Spleen (tissue), 11 donors: ENCODE measurements around the gene INSIG2. TPM values are rescaled to one million over a fixed set of nuclear protein-coding genes. Genes with fewer than 3 reads are reported as not detected.

Experiments used
- DNase-seq: peaks from one replicate; pipeline ENCODE4 v3.0.0-alpha.2; 2020
- H3K27ac ChIP-seq, 8 donors: fragments of 200-600 bp; sonication (generic) in 7 of 8; 1 replicate in 4 of 8; 2 replicates in 4 of 8; pipeline versions ENCODE4 v1.5.0 to v1.8.0; 2016 to 2021; ENCODE audit warnings: inconsistent platforms in 4 of 8, mild to moderate bottlenecking in 4 of 8, moderate library complexity in 1 of 8
- H3K27me3 ChIP-seq, 7 donors: fragments of 200-600 bp; sonication (generic) in 6 of 7; replicated peaks in 1 of 7; 1 replicate in 4 of 7; 2 replicates in 3 of 7; pipeline versions ENCODE4 v1.5.0 to v1.8.0; 2016 to 2021; ENCODE audit warnings: inconsistent platforms in 3 of 7, mild to moderate bottlenecking in 1 of 7
- H3K36me3 ChIP-seq, 6 donors: fragments of 200-600 bp; sonication (generic) in 5 of 6; 1 replicate in 4 of 6; 2 replicates in 2 of 6; pipeline versions ENCODE4 v1.5.0 to v1.8.0; 2016 to 2021; ENCODE audit warnings: inconsistent platforms in 2 of 6
- H3K4me1 ChIP-seq, 6 donors: fragments of 200-600 bp; sonication (generic) in 5 of 6; 1 replicate in 3 of 6; 2 replicates in 3 of 6; pipeline versions ENCODE4 v1.5.0 to v1.8.0; 2016 to 2021; ENCODE audit warnings: inconsistent platforms in 3 of 6
- H3K4me3 ChIP-seq, 8 donors: fragments of 200-600 bp; sonication (generic) in 7 of 8; 1 replicate in 4 of 8; 2 replicates in 4 of 8; pipeline versions ENCODE4 v1.5.0 to v1.8.0; 2016 to 2021; ENCODE audit warnings: inconsistent platforms in 4 of 8, mild to moderate bottlenecking in 4 of 8, moderate library complexity in 2 of 8
- H3K9me3 ChIP-seq, 8 donors: fragments of 200-600 bp; sonication (generic) in 7 of 8; 1 replicate in 4 of 8; 2 replicates in 4 of 8; pipeline versions ENCODE4 v1.5.0 to v1.8.0; 2016 to 2021; ENCODE audit warnings: inconsistent platforms in 4 of 8
- POLR2A ChIP-seq, 3 donors: fragments of 450-650 bp; IDR thresholded peaks; one replicate each; pipeline ENCODE4 v1.5.1; 2017; ENCODE audit warnings: antibody characterized with exemption in 3 of 3, mild to moderate bottlenecking in 1 of 3
- POLR2AphosphoS5 ChIP-seq, 3 donors: sonication (generic); formaldehyde crosslinking; IDR thresholded peaks; one replicate each; pipeline ENCODE4 v1.5.1; 2017; ENCODE audit warnings: antibody characterized with exemption in 3 of 3
- WGBS, 5 donors: extraction: QIAGEN DNeasy Blood & Tissue Kit in 3 of 5; methylation state at CpG; one replicate each; pipeline versions ENCODE4 v1.1.5 to v1.1.7; 2013 to 2018; 5-methylcytosine and 5-hydroxymethylcytosine counted together
- intact Hi-C: fragments of 100-400 bp; cut with DNase I; formaldehyde crosslinking; loops from one replicate; pipeline ENCODE4 v1.15.0; 2023; ENCODE audit warnings: low total_unique reads
- polyA plus RNA-seq, 3 donors: library from polyadenylated mRNA; stranded (reverse); fragments of 200-250 nt; gene quantifications; one replicate each; pipeline ENCODE4 v1.2.1, GENCODE V29; 2013
- total RNA-seq, 7 donors: library from RNA; depleted of rRNA in 3 of 7; stranded (reverse); fragments of >200 nt in 3 of 7; fragmentation: NEBNext Ultra II Directional in 4 of 7; extraction: Animal tissue kit (Norgen Biotek cat#: 25700) in 4 of 7; gene quantifications; one replicate each; pipeline versions ENCODE4 v1.1.0 to v1.2.1, GENCODE V29; 2016 to 2021
- TF ChIP-seq, protein P1 (sequence below), 11 experiments: fragments of 200-600 bp in 7 of 11; fragments of 450-650 bp in 4 of 11; sonication (generic) in 4 of 11; IDR thresholded peaks in 8 of 11; conservative IDR thresholded peaks in 3 of 11; 1 replicate in 7 of 11; 2 replicates in 4 of 11; pipeline versions ENCODE4 v1.4.0 to v1.8.0; 2016 to 2021; ENCODE audit warnings: antibody characterized with exemption in 11 of 11, inconsistent platforms in 4 of 11, mild to moderate bottlenecking in 1 of 11
- donor health status: healthy with polysubstance abuse.
- donor health status: DM: no; HTN: no; CAD: no; lungs with moderate emphysema.
- donor health status: DM: no; HTN: no; CAD: no.
- donor health status: Bipolar disorder and iron deficiency.
- donor health status: healthy.
- donor health status: DM: no; HTN: no; CAD: no.
- donor health status: DM: yes; HTN: yes; CAD: no.

The INSIG2 gene
- total and polyA plus RNA-seq, 10 donors = 11.5 to 42.7 (median 28.8) TPM

- Histone ChIP-seq H3K4me1 (no peaks in the 10 kb centered on the region), H3K4me3 (no peak overlapping the region), H3K9me3 (no peaks in the 10 kb centered on the region), H3K36me3 (no peaks in the 10 kb centered on the region), H3K27ac (no peak overlapping the region), H3K27me3 (peaks cover 0 to 3% (median 0%) of the 10 kb centered on the region in 7 donors)
- DNase-seq = no peak
- intact Hi-C loops = no loop called here
- WGBS, 5 donors = 86 to 93% (median 88%) methylated on average over 4 of the region's 4 CpGs
- TF ChIP-seq POLR2AphosphoS5 (IDR thresholded peaks at IDR 0.05) (no peak), POLR2A (IDR thresholded peaks at IDR 0.05) (no peak)
- TF ChIP-seq, protein P1, sequence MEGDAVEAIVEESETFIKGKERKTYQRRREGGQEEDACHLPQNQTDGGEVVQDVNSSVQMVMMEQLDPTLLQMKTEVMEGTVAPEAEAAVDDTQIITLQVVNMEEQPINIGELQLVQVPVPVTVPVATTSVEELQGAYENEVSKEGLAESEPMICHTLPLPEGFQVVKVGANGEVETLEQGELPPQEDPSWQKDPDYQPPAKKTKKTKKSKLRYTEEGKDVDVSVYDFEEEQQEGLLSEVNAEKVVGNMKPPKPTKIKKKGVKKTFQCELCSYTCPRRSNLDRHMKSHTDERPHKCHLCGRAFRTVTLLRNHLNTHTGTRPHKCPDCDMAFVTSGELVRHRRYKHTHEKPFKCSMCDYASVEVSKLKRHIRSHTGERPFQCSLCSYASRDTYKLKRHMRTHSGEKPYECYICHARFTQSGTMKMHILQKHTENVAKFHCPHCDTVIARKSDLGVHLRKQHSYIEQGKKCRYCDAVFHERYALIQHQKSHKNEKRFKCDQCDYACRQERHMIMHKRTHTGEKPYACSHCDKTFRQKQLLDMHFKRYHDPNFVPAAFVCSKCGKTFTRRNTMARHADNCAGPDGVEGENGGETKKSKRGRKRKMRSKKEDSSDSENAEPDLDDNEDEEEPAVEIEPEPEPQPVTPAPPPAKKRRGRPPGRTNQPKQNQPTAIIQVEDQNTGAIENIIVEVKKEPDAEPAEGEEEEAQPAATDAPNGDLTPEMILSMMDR (IDR thresholded peaks at IDR 0.05 in 8 of 11, conservative IDR thresholded peaks at IDR 0.05 in 3 of 11) = no peak
Observed at GRCh38 chr2:118131771-118132170, 43.5 kb downstream of the INSIG2 start.

GRCh38 chr2:118133916-118134315 lies 45.6 kb downstream of the INSIG2 start:
- Histone ChIP-seq H3K27me3 (no peaks in the 10 kb centered on the region), H3K27ac (no peak overlapping the region), H3K9me3 (no peaks in the 10 kb centered on the region), H3K36me3 (no peaks in the 10 kb centered on the region), H3K4me1 (no peaks in the 10 kb centered on the region), H3K4me3 (no peak overlapping the region)
- intact Hi-C loops = no loop called here
- 91 to 96% (median 95%) methylated on average over 2 of the region's 2 CpGs for WGBS, 5 donors
- no peak for DNase-seq
- TF ChIP-seq, protein P1 (IDR thresholded peaks at IDR 0.05 in 8 of 11, conservative IDR thresholded peaks at IDR 0.05 in 3 of 11) = no peak
- no peak for TF ChIP-seq POLR2AphosphoS5 (IDR thresholded peaks at IDR 0.05)
- TF ChIP-seq POLR2A (IDR thresholded peaks at IDR 0.05) = no peak

DNA sequence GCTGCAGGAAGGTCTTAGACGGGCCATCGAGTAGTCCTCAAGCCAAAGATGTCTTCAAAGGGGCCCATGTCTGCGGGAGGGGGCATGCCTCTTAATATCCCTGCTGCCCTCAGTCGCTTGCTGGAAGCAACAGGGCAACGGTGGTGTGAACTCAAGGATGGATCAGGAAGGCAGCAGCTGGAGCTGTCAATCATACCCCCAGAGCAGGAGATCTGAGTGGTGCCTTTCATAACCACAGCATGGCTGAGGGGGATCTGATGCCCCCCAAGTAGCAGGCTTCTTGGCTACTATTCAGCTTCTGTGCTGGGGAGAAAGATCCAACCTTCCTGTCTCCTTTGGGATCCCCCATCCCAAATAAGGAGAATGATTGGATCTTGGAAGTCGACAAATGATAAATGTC lies 46.4 kb downstream of the INSIG2 start:
- H3K4me3 ChIP-seq = no peak overlapping the region
- intact Hi-C loops = no loop called here

DNA sequence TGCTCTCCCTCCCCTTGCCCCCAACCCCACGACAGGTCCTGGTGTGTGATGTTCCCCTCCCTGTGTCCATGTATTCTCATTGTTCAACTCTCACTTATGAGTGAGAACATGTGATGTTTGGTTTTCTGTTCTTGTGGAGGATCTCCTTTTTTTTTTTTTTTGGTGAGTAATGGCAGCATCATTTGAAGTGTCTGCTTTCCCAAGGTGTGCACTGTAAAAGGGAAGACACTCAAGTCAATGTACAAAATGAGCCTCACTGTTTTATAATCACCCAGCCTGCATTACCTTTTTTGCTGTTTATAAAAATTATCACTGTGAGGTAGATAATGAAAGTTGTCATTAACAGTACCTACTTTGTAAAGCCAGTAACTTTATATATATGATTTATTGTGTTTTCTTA lies 56.9 kb downstream of the INSIG2 start:
- H3K27ac ChIP-seq = no peak overlapping the region
- no peaks in the 10 kb centered on the region for H3K4me1 ChIP-seq
- H3K27me3 ChIP-seq = peaks cover 0 to 13% (median 0%) of the 10 kb centered on the region in 7 donors
- H3K36me3 ChIP-seq = no peaks in the 10 kb centered on the region
- no peak for DNase-seq
- intact Hi-C loops = no loop called here
- 67 to 89% (median 76%) methylated on average over 1 of the region's 1 CpG for WGBS, 5 donors
- no peaks in the 10 kb centered on the region for H3K9me3 ChIP-seq
- no peak overlapping the region for H3K4me3 ChIP-seq
- TF ChIP-seq, protein P1 (IDR thresholded peaks at IDR 0.05 in 8 of 11, conservative IDR thresholded peaks at IDR 0.05 in 3 of 11) = no peak
- TF ChIP-seq POLR2A (IDR thresholded peaks at IDR 0.05) (no peak), POLR2AphosphoS5 (IDR thresholded peaks at IDR 0.05) (no peak)

More for the DNA sequence above, 46.4 kb downstream of the INSIG2 start:
- Histone ChIP-seq H3K4me1 (no peaks in the 10 kb centered on the region), H3K27me3 (no peaks in the 10 kb centered on the region), H3K36me3 (no peaks in the 10 kb centered on the region), H3K27ac (no peak overlapping the region), H3K9me3 (no peaks in the 10 kb centered on the region)
- no peak for TF ChIP-seq POLR2AphosphoS5 (IDR thresholded peaks at IDR 0.05)
- TF ChIP-seq POLR2A (IDR thresholded peaks at IDR 0.05) = no peak
- TF ChIP-seq, protein P1 (IDR thresholded peaks at IDR 0.05 in 8 of 11, conservative IDR thresholded peaks at IDR 0.05 in 3 of 11) = no peak
- no peak for DNase-seq
- 79 to 95% (median 85%) methylated on average over 5 to 6 of the region's 6 CpGs for WGBS, 5 donors
